Spleen (tissue), 7 donors: ENCODE measurements around the gene VEGFA.

Source experiments
- CTCF ChIP-seq, 11 experiments: fragments of 200-600 bp in 7 of 11; fragments of 450-650 bp in 4 of 11; sonication (generic) in 4 of 11; IDR thresholded peaks in 8 of 11; conservative IDR thresholded peaks in 3 of 11; 1 replicate in 7 of 11; 2 replicates in 4 of 11; pipeline versions ENCODE4 v1.4.0 to v1.8.0; 2016 to 2021; ENCODE audit warnings: antibody characterized with exemption in 11 of 11, inconsistent platforms in 4 of 11, mild to moderate bottlenecking in 1 of 11
- POLR2AphosphoS5 ChIP-seq, 3 donors: sonication (generic); formaldehyde crosslinking; IDR thresholded peaks; one replicate each; pipeline ENCODE4 v1.5.1; 2017; ENCODE audit warnings: antibody characterized with exemption in 3 of 3
- donor health status: DM: no; HTN: no; CAD: no; lungs with moderate emphysema.
- donor health status: DM: no; HTN: no; CAD: no.
- donor health status: DM: no; HTN: no; CAD: no.

- TF ChIP-seq POLR2AphosphoS5 (IDR thresholded peaks at IDR 0.05) (no peak), CTCF (IDR thresholded peaks at IDR 0.05 in 8 of 11, conservative IDR thresholded peaks at IDR 0.05 in 3 of 11) (no peak)
Measured at GRCh38 chr6:43786664-43787329, 16.8 kb downstream of the VEGFA start.
